SH-SY5Y (cell line): ENCODE measurements around the gene CCL15.

Experiments
- GATA2 ChIP-seq: IDR thresholded peaks from 2 replicates; pipeline ENCODE4 v1.6.1; 2011; ENCODE audit warnings: mild to moderate bottlenecking, low read depth, low read length
- GATA3 ChIP-seq: IDR thresholded peaks from 2 replicates; pipeline ENCODE4 v1.6.1; 2011; ENCODE audit warnings: low read depth, mild to moderate bottlenecking, low read length, moderate library complexity

CCL15 gene

GRCh38 chr17:36001110-36001771, at the start of gene CCL15:
TSS of gene CCL15 (minus strand) at chr17:36001553. CDS start at chr17:36001492, 61 bp downstream.
- TF ChIP-seq GATA3, result no peak
- no peak for TF ChIP-seq GATA2

- TF ChIP-seq GATA2 (no peak), GATA3 (no peak)
These were observed 48.3 kb upstream of the CCL15 start for GRCh38 chr17:36049643-36050042.

GRCh38 chr17:36048066-36048465, 46.7 kb upstream of the CCL15 start:
- TF ChIP-seq GATA2, result no peak
- no peak for TF ChIP-seq GATA3

GRCh38 chr17:36036235-36036634, 34.9 kb upstream of the CCL15 start:
- TF ChIP-seq GATA3 (no peak), GATA2 (no peak)

GRCh38 chr17:36034127-36034526, 32.8 kb upstream of the CCL15 start:
- no peak for TF ChIP-seq GATA3
- no peak for TF ChIP-seq GATA2

- TF ChIP-seq GATA3, result no peak
- no peak for TF ChIP-seq GATA2
These were observed 29.6 kb upstream of the CCL15 start for GRCh38 chr17:36030956-36031355.

- no peak for TF ChIP-seq GATA3
- no peak for TF ChIP-seq GATA2
These were observed 26.4 kb upstream of the CCL15 start for GRCh38 chr17:36027761-36028160.

GRCh38 chr17:36024106-36024869, 22.9 kb upstream of the CCL15 start:
- TF ChIP-seq GATA2 (no peak), GATA3 (no peak)

GRCh38 chr17:36019423-36019822, 18.1 kb upstream of the CCL15 start:
- TF ChIP-seq GATA3 (no peak), GATA2 (no peak)

GRCh38 chr17:36017799-36018198, 16.4 kb upstream of the CCL15 start, which contains the start of gene CCL23:
TSS of gene CCL23 (minus strand) at chr17:36017972. CDS start at chr17:36017897, 75 bp downstream.
- no peak for TF ChIP-seq GATA3
- no peak for TF ChIP-seq GATA2

- TF ChIP-seq GATA2 (no peak), GATA3 (no peak)
These were observed 15.2 kb upstream of the CCL15 start for GRCh38 chr17:36016555-36016954.

GRCh38 chr17:36014946-36015345, 13.6 kb upstream of the CCL15 start:
- TF ChIP-seq GATA3 (no peak), GATA2 (no peak)

- TF ChIP-seq GATA3, result no peak
- no peak for TF ChIP-seq GATA2
These were observed 9.8 kb upstream of the CCL15 start for GRCh38 chr17:36011201-36011600.

- TF ChIP-seq GATA3 (no peak), GATA2 (no peak)
These were observed 7.8 kb upstream of the CCL15 start for GRCh38 chr17:36008998-36009665.
